HK-2 (cell line): ENCODE measurements around the gene MARVELD3.
"Not testable (repeated sequence)": the region's sequence is repeated elsewhere in the genome, so short reads cannot be mapped to it uniquely, and the experiment has no call there.

Source experiments
- DNase-seq: peaks from one replicate; pipeline ENCODE4 v3.0.0-alpha.2; 2018; ENCODE audit not compliant: unreplicated experiment

MARVELD3 gene

DNA sequence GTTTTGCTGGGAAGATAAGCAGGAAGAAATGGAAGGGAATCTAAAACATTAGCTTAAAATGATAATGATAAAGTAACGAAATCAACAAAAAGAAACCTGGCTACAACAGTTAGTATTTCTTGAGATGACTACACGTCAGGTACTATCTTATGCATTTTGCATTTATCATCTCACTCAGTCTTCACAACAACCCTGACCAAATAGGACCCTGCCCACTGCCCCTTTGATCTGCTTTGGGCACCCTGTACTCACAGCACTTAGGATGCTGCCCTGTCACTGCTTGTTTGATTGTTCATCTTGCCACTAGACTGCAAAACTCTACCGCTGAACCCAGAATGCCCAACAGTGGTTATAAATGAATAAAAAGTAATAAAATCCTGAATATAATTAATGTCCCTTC is 45.2 kb downstream of the MARVELD3 start:
- no peak for DNase-seq

DNA sequence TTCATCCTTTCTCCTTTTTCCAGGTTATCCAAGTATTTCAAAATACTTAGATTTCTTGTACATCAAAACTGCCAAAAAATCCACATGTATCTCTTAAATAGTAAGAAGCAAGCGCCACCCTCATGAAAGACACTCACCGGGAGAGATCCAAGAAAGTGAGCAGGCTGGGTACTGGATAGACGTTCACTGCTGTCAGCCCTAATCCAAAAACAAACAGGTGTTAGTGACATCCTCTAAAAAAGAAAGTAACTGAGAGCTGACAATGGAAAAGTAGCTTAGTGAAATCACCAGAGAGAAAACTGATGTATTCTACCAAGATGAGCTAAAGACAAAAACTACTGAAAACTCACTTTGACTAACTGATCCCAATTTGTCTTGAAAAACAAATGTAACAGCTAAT is 46.1 kb downstream of the MARVELD3 start:
- no peak for DNase-seq

DNA sequence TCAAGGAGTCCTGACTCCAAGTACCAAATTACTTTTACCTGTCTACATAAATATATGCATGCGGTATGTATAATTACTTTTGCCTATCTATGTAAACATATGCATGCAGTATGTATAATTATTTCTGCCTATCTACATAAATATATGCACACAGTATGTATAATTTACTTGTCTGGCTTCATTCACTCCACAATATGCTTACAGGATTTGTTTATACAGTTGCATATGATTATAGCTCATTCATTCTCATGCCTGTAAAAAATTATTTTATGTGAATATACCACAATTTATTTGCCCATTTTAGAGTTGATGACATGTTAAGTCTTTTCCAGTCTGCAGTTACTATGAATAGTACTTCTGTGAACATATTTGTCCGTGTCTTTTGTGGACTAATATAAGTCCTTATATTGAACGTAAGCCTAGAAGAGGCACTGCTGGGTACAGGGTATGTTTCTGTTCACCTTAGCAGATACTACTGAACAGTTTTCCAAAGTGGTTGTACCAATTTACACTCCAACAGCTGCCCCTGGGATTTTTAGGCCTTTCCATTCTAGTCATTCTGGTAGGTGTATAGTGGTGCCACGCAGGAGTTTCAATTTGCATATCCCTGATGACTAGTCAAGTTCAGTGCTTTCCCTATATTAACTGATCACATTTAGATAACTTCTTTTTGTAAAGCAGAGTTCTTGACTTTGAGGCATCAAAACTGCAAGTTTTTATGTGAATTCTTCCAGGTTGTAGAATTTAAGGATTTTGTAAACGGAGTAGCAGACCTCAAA is 47.0 kb downstream of the MARVELD3 start:
- DNase-seq = no peak

DNA sequence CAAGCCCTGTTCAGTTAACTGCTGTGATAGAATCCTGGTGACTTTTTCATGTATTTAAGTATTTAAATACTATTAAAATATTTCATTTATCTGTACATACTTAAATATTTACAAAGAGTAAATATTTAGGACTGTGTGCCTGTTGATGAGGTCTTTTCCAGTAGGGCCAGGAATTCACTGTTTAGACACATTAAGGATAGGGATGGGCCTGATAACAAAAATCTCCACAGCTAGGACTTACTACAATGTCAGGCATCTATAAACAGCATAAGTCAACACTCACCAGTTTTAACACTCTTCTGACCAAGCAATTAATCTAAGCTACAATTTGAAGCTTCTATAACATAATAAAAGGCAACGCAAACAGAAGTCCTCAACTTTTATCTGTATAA is 47.6 kb downstream of the MARVELD3 start:
- no peak for DNase-seq

DNA sequence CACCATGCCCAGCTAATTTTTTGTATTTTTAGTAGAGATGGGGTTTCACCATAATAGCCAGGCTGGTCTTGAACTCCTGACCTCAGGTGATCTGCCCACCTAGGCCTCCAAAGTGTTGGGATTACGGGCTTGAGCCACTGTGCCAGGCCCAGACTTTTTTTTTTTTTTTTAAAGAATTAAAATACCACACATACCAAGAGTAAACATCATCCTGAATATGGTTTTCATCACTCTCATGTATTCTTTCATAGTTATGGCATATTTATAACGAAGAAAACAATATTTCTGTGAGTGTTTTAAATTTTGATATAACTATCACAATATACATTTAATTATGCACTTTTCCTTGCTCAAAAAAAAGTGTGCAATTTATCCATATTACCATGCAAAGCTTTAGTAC is 48.2 kb downstream of the MARVELD3 start:
- no peak for DNase-seq

DNA sequence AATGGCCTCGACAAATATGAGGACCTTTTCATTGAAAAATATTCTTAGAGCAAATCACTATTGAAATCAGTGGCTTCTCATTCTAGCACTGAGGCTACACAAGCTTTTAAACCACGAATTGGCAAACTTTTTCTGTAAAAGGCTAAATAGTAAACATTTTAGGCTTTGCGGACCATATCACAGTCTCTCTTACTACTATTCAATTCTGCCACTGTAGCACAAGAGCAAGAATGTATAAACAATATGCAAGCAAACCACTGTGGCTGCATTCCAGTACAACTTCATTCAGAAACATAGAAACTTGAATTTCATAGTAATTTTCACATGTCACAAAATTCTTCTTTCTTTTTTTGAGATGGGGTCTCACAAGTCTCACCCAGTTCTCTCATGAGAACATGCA is 49.4 kb downstream of the MARVELD3 start:
- DNase-seq = no peak

DNA sequence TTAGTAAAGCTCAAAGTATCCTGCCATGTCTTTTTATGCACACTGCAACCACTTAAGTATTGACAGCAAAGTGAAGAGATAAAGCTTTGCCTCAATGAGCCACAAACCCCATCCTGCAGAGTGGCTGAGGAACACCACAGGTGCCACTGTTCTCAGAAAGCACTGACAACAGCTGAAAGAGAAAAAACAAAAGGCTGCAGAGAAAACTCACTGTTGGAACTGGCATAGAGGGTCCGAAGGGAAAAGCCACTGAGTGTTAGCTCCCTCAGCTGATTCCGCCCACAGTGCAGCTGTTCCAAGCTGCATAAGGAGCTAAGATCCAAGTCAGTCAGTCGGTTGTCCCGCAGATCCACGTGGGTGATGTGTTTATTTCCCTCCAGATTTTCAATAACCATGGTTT is 50.3 kb downstream of the MARVELD3 start:
- DNase-seq = no peak

DNA sequence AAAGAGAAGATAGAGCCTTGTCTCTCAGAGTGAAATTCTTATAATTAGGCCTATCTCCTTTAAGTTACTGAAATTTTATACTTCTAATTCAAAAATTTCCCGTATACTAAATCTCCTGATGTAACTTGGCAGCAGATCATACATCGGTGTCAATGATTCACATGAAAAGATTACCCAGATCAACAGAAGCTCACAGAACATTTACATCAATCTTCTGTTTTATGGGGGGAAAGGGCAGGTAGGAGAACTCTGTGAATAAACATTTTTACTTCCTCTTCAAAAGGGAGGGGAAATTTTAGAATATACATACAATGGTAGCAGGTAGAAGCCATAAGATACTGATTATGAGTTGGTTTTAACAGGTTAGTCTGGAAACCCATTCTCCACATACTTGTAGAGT is 55.4 kb downstream of the MARVELD3 start:
- no peak for DNase-seq

DNA sequence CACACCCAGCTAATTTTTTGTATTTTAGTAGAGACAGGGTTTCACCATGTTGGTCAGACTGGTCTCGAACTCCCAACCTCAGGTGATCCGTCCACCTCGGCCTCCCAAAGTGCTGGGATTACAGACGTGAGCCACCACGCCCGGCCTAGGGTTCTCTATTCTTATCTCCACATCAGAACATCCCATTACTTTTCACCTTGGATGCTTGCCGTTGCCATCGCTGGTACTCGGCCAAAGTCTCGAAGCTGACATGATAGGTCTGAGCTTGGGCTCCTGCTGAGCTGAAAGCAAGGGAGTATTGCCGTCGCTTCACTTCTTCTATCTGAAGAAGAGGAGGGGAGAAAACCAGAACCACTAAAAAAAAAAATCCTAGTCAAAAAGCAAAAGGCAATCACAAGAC is 58.3 kb downstream of the MARVELD3 start:
- not testable (repeated sequence) for DNase-seq
